Bronchial epithelial cell (primary cell): ENCODE results near the gene F8. TPM values are rescaled to one million over a fixed set of nuclear protein-coding genes. Genes with fewer than 3 reads are reported as not detected.

Experiments used
- DNase-seq: peaks from one replicate; pipeline ENCODE4 v3.0.0-alpha.2; 2010; ENCODE audit warnings: low read depth
- FAIRE-seq: peaks from 2 replicates; lab custom pipeline; 2011; peaks lifted over from hg19 to GRCh38; lab: Jason Lieb, UNC
- H3K27me3 ChIP-seq: 2 replicates; pipeline ENCODE4 v1.5.1; 2011; ENCODE audit warnings: low read length; ENCODE audit not compliant: control insufficient read depth, insufficient read depth
- H3K36me3 ChIP-seq: 2 replicates; pipeline ENCODE4 v1.5.1; 2011; ENCODE audit warnings: low read length; ENCODE audit not compliant: control insufficient read depth, insufficient read depth
- H3K4me3 ChIP-seq: 2 replicates; pipeline ENCODE4 v1.5.1; 2011; ENCODE audit warnings: mild to moderate bottlenecking, low read depth, low read length, control low read depth
- total RNA-seq: library from RNA; depleted of rRNA; stranded (reverse); fragments of >200 nt; gene quantifications from 2 replicates; pipeline ENCODE4 v1.2.1, GENCODE V29; 2014
- TF ChIP-seq, protein P1 (sequence below): IDR thresholded peaks from 2 replicates; pipeline ENCODE4 v1.5.1; 2011; ENCODE audit warnings: mild to moderate bottlenecking, moderate library complexity, low read length, control low read depth, inconsistent platforms; ENCODE audit not compliant: insufficient read depth, severe bottlenecking

The F8 gene
- total RNA-seq, 1 donor from 2014 or later: 0.26 TPM

DNA sequence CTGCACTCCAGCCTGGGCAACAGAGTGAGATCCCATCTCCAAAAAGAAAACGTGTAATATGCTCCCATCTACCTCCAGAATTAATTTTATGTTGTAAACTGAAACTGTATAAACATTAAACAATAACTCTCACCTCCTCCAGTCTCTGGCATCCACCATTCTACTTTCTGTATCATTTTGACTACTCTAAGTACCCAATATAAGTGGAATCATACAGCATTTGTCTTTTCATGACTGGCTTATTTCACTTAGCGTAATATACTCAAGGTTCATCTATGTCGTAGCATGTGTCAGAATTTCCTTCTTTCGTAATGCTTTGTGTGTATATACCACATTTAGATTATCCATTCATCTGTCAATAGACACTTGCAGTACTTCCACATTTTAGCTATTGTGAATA is 20.6 kb downstream of the F8 start:
- FAIRE-seq (no peak), DNase-seq (no peak)
- no peaks in the 10 kb centered on the region for H3K27me3 ChIP-seq
- no peak overlapping the region for H3K4me3 ChIP-seq
- H3K36me3 ChIP-seq: no peaks in the 10 kb centered on the region
- TF ChIP-seq, protein P1, sequence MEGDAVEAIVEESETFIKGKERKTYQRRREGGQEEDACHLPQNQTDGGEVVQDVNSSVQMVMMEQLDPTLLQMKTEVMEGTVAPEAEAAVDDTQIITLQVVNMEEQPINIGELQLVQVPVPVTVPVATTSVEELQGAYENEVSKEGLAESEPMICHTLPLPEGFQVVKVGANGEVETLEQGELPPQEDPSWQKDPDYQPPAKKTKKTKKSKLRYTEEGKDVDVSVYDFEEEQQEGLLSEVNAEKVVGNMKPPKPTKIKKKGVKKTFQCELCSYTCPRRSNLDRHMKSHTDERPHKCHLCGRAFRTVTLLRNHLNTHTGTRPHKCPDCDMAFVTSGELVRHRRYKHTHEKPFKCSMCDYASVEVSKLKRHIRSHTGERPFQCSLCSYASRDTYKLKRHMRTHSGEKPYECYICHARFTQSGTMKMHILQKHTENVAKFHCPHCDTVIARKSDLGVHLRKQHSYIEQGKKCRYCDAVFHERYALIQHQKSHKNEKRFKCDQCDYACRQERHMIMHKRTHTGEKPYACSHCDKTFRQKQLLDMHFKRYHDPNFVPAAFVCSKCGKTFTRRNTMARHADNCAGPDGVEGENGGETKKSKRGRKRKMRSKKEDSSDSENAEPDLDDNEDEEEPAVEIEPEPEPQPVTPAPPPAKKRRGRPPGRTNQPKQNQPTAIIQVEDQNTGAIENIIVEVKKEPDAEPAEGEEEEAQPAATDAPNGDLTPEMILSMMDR: no peak

DNA sequence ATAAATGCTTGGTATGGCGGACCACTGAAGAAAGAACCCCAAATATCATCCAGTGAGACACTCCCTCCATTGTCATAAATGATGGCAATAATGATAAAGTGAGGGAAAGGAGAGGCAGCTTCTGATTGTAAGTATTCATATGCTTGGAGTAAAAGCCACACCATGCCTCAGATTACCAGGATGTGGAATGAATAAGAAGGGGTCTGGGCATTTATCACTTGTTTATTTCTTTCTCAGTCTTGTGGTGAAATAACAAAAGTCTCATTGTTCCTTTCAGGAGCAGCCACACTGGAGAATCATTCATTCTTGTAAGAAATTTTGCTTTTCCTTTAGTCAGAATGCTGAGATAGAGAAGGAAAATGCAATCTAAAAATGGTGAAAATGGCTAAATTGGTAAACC is 21.7 kb downstream of the F8 start:
- DNase-seq (no peak), FAIRE-seq (no peak)
- no peaks in the 10 kb centered on the region for H3K36me3 ChIP-seq
- TF ChIP-seq, protein P1: no peak
- no peak overlapping the region for H3K4me3 ChIP-seq
- no peaks in the 10 kb centered on the region for H3K27me3 ChIP-seq

DNA sequence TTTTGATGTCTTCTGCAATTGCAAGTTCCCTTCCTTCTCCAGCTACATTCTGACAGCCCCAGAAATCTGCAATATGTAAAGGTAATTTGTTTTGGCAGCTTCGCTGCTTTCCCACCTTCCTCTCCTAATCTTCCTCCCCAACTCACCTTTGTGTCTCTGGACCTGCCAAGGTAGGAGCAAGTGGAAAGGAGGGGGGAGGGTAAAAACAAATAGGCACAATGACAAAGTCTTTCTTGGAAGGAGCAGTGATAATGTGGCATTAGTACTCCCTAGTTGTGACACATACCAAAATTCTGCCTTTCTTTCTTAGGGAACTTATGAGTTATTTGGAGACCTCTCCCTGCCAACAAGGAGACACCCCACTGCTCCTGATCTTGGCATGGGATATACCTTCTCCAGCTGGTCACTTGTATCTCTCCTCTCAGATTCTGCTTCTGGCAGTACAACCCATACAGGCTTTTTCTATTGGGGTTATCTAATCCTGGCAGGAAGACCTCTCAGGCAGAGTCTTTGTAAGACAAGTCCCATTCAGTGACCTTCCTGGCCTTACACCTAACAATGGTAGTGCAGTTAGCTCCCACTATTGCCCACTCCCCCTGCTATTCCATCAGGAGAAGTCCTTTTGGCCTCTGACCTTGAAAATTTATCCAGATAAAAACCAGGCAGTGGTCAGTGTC is 24.2 kb downstream of the F8 start:
- no peak for FAIRE-seq
- H3K4me3 ChIP-seq: no peak overlapping the region
- DNase-seq: no peak
- H3K36me3 ChIP-seq: no peaks in the 10 kb centered on the region
- no peaks in the 10 kb centered on the region for H3K27me3 ChIP-seq
- TF ChIP-seq, protein P1: no peak

DNA sequence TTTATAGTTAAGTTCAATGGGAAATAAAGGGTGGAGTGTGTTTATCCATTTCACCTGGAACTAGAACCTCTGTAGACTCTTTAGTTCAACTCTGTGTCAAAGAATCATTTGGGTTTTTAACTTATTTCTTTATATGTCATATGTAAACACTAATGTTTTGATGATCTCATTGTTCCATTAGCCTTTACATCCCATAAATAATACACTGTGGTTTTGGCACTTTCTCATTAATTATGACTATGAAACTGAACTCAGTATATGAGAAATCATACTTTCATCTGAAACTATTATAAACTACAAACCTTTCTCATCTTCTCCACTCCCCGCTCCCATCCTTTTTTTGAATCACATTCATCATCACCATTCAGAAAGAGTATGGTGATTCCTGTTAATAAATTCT is 31.0 kb downstream of the F8 start:
- FAIRE-seq (no peak), DNase-seq (no peak)
- H3K4me3 ChIP-seq: no peak overlapping the region
- TF ChIP-seq, protein P1: no peak
- no peaks in the 10 kb centered on the region for H3K36me3 ChIP-seq
- H3K27me3 ChIP-seq: no peaks in the 10 kb centered on the region

DNA sequence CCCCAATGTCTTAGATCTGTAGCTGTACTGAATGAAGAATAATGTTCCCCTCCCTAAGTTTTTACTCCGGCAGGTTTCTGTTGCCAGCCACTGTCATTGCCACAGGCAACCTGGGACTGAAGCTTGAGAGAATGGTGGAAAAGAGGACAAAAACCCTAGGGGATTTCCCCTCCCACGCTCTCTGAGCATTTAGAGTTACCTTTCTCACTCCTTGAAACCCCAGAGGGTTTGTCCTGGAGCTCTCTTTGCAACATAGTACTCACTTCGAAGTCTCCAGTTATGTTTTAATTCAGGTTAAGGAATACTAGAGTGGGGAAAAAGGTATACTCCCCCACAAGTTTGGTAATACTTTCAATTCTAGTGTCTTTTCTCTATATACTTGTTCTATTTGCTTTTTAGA is 31.5 kb downstream of the F8 start:
- TF ChIP-seq, protein P1: no peak
- Histone ChIP-seq H3K27me3 (no peaks in the 10 kb centered on the region), H3K4me3 (no peak overlapping the region), H3K36me3 (no peaks in the 10 kb centered on the region)
- DNase-seq: no peak
- no peak for FAIRE-seq

DNA sequence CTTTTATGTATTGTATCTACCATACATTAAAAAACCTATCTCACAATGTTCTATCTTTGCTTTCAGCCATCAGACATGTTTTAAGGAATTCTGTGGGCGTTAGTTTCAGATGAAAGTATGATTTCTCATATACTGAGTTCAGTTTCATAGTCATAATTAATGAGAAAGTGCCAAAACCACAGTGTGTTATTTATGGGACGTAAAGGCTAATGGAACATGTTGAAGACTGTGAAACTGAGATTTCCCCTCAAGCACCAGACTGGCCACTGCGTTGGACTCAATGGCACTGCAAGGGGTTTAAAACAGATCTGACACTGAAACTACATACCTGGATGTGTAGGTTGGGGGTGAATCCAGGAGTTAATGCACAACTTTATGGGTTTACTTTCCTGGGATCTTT is 32.0 kb downstream of the F8 start:
- DNase-seq (no peak), FAIRE-seq (no peak)
- TF ChIP-seq, protein P1: no peak
- Histone ChIP-seq H3K4me3 (no peak overlapping the region), H3K36me3 (no peaks in the 10 kb centered on the region), H3K27me3 (no peaks in the 10 kb centered on the region)
